HG03108 (cell line): ENCODE data around the gene NHS.

Experiments
- ATAC-seq: cut with Tn5 transposase; IDR thresholded peaks from one replicate; pipeline ENCODE4 v1.9.1; 2021; ENCODE audit warnings: moderate library complexity; ENCODE audit not compliant: unreplicated experiment

The NHS gene

GRCh38 chrX:17374619-17375366, at the start of gene NHS:
Gene NHS (plus strand): TSS chrX:17375200. CDS start chrX:17375758, 558 bp downstream.
- no peak for ATAC-seq

DNA sequence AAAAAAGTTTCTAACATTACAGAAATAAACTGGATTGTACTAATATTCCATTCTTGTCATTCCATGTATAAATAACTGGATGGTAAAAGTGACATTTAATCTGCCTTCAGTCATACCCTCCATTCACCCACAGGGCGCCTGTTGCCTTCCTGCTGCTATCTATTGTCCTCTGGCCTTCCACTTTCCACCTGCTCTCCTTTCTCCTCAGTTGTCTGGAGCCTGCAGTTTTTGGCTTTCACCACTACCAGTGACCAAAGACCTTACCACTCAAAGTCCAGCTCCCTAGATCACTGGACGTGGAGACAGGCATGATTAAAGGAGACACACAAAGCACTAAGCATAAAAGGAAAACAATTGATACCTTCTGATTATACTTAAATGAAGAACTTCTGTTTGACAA, 46.2 kb upstream of the NHS start:
- ATAC-seq: no peak

GRCh38 chrX:17336377-17336776, 38.6 kb upstream of the NHS start:
- ATAC-seq: no peak

DNA sequence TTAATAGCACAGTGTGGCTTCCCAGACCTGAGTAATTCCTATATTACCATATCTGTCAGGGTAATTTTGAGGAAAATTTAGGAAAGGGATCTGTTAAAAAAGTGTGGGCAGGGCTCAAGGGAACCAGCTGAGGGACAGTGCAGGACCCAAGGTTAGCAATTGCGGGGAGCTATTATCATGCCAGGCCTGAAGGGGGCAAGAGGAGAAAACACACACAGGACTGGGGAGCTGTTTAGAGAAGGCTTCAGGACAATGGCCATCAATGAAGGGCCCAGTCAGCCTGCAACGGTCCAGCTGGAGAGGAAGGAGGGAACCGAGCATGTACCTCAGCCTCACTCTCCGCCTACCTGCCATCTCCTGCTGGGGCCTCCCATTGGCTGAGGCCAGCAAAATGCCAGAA, 19.0 kb upstream of the NHS start:
- no peak for ATAC-seq

- ATAC-seq: no peak
These were observed 15.5 kb upstream of the NHS start for GRCh38 chrX:17359500-17359899.

DNA sequence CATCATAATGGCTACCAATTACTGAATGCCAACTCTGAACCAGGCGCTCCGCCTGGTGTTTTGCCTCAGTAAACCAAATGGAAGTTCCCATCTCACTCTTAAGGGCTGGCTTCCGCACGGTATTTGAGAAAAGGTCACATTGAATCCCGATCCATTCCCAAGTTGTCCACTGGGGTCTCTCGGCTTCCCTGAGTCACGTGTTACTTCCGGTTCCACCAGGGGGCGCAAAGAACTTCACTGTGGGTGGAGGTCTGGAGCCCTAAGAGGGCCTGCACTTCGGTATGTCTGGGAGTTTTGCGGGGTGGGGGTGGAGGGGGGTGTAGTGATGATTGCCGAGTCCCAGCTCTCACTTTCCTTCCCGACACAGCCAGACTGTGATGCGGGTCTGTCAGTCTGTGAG, 13.4 kb upstream of the NHS start:
- ATAC-seq: no peak

GRCh38 chrX:17368002-17368401, 7.0 kb upstream of the NHS start:
- no peak for ATAC-seq

GRCh38 chrX:17369309-17369708, 5.7 kb upstream of the NHS start:
- ATAC-seq: no peak

DNA sequence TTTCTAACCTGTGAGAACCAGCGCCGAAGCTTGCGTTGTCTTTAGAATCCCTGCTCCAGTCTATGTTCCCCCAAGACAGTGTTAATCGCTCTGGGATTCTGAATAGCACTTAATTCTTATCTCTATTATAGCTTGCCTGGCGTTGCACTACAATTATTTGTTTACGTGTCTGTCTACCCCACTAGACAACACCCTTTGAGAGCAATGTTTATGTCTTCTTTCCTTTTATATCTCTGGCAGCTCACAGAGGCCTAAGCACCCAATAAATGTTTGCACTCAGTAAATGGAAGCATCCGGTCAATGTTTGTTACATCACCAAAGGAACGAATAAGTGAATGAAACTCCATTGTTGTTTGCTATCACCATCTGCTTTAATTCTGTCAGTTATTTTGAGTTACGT, 4.8 kb upstream of the NHS start:
- ATAC-seq: no peak

DNA sequence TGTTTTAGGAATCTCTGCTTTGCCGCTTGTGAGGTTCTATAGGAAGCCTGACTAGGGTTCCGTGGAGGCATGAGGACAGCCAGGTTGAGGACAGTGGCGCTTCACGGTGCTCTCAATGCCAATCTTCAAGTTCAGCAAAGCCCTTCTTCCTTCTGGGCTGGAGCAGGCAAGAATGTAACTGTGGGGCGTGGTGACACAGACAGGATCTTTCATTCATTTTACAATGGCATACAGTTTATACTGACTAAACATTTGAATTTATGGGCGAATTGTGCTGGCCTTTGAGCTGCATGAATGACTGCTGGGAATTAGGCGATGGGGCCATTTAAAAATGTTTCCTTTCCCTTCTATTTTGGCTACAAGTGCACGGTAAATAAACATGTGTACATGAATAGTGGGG, 2.9 kb upstream of the NHS start:
- no peak for ATAC-seq

- no peak for ATAC-seq
These were observed 1.7 kb upstream of the NHS start for GRCh38 chrX:17373337-17373736.

DNA sequence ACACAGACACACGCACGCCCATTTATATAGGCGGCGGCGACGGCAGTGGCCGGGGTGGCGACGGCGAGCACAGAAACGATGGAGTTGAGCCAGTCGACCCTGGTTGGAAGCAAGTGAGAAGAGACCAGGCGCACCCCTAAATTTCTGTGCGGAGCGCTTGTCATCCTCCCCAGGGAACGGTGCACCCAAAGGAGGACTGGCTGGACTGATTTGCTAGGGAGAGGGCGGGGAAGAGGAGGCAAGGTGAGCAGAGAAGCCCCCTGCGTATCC, 302 bp downstream of the NHS start:
- ATAC-seq: no peak

DNA sequence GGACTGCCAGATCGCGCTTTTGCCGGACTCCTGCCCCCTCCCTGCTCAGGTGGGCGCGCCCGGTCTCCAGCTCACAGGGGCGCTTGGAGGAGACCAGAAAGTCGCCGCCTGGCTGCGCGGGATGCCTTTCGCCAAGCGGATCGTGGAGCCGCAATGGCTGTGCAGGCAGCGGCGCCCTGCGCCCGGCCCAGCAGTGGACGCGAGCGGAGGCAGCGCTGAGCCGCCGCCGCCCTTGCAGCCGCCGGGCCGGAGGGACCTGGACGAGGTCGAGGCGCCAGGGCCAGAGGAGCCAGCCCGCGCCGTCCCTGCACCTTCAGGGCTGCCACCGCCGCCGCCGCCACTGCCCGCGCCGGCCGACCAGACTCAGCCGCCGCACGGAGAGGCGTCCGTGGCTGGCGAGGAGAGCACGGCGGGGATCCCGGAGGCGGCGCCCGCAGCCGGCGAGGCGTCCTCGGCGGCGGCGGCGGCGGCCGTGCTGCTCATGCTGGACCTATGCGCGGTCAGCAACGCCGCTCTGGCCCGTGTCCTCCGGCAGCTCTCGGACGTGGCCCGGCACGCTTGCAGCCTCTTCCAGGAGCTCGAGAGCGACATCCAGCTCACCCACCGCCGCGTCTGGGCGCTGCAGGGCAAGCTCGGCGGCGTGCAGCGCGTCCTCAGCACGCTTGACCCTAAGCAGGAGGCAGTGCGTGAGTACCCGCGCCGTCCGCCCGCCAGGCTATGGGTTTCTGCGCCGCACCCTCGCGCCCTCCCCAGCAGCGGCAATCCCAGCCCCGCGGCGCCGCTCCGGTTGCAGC, 834 bp downstream of the NHS start:
- ATAC-seq: no peak

GRCh38 chrX:17376431-17377077, 1.6 kb downstream of the NHS start:
- ATAC-seq: no peak

DNA sequence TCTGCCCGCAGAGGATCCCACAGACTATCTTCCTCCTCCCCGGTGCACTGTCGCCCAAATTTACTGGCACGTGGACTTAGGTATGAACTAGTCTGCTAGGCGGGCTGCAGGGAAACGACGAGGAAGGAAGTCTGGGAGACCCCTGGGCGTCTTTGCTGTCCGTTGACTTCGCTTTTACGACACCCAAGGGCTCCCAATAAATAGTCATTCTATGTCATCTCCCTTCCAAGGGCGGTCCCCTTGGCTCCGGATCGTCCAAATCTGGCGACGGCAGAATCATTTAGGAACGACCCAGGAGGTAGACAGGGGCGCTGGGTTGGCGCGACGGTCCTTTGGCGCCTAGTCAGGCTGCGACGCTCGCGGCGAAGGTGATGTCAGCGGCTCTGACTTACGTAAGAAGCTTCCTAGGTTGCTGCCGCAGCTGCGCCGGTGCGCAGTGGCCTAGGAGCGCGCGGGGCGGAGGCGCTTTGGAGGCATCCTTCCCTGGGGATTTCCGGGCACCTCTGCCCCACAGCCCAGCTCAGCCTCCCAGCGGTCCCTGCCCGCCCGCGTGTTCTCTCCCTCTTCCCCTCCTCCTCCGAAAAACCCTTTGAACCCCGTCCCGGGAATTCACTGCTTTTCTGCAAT, 2.2 kb downstream of the NHS start:
- ATAC-seq: no peak

DNA sequence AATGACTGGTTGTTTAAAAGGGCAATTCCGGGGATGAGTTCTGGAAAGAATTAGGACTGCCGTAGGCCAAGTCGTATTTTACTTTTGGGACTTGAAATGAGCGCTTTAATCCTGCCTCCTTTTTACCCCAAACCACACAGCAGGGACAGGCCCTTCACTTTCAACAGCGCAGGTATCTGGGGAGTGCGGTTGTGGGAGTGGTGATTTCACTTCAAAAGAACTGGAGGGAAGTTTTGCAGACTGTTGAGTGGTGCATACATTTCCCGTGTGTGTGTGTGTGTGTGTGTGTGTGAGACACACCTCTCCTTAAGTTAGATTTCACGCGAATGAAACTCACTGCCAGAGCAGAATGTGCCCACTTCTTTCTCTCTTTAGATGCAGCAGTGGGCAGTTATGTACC, 2.8 kb downstream of the NHS start:
- no peak for ATAC-seq

GRCh38 chrX:17380221-17380620, 5.2 kb downstream of the NHS start:
- ATAC-seq: no peak

GRCh38 chrX:17390419-17390850, 15.4 kb downstream of the NHS start:
- no peak for ATAC-seq

DNA sequence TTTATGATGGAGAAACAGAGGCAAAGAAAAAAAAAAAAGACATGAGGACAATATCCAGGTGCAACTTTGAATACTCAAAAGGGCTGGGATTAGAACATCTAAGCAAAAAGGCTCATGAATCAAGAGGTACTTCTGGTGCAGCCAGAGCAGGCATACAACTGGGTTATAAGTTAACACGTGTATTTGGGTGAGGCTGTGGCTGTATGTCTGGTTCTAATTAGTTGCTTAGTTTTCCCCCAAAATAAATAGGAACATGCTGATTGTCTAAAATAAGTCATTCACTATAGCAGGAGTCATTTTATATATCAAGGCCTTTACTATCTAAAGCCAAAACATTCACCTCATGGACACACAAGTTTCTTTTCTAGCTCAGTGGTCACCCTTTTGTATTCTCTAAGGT, 20.2 kb downstream of the NHS start:
- no peak for ATAC-seq

- no peak for ATAC-seq
These were observed 22.1 kb downstream of the NHS start for GRCh38 chrX:17397074-17397473.

GRCh38 chrX:17403189-17403691, 28.2 kb downstream of the NHS start:
- no peak for ATAC-seq

GRCh38 chrX:17403972-17404371, 29.0 kb downstream of the NHS start:
- ATAC-seq: no peak
